ENCODE data around the gene MC2R. TPM values are rescaled to one million over a fixed set of nuclear protein-coding genes. Genes with fewer than 3 reads are reported as not detected.

The MC2R gene
- total RNA-seq (2022; extraction: Qiagen RNA extraction; ENCODE audit: low read depth) = not detected in 5 replicates

DNA sequence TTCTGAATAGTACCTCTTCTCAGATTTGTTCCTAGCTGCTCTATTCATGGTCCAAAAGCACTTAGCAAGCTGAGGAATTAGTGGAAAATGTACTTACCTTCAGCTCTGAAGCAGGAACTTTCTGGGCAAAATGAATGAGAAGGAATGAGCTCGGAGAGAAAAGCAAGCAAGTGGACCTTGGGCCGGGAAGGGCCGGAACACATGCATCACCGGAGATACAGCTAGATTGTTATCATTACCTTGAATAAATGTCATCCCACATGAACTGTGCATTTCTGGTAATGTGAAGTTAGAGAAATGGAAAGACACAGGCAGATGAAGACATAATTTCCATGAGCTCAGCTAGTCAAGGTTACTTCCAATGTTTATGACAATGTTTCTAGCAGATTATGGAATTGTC is at the start of gene MC2R:
MC2R (minus strand) TSS at position 146 of the 400 bp plus-strand sequence. CDS start 30,018 bp downstream, outside the sequence.

Other genes starting within 250 kb of the MC2R start
- 20.9 to 25.4 TPM (median 23.1 TPM) in 5 replicates for gene FAM210A, start 189.0 kb downstream of the MC2R start, total RNA-seq (2022; extraction: Qiagen RNA extraction; ENCODE audit: low read depth)
- 17.1 to 19.7 TPM (median 17.7 TPM) in 5 replicates for gene RNMT, start 188.9 kb downstream of the MC2R start, total RNA-seq (2022; extraction: Qiagen RNA extraction; ENCODE audit: low read depth)
- gene MC5R, start 91.4 kb downstream of the MC2R start, total RNA-seq (2022; extraction: Qiagen RNA extraction; ENCODE audit: low read depth) = not detected in 5 replicates
- 0.87 to 2.1 TPM (median 1.5 TPM) in 5 replicates for gene ZNF519, start 216.9 kb upstream of the MC2R start, total RNA-seq (2022; extraction: Qiagen RNA extraction; ENCODE audit: low read depth)

All from A549 treated with GW870086 at 1 μM for 4 hours (cell line).